ENCODE measurements around the gene KLHL26.

DNA sequence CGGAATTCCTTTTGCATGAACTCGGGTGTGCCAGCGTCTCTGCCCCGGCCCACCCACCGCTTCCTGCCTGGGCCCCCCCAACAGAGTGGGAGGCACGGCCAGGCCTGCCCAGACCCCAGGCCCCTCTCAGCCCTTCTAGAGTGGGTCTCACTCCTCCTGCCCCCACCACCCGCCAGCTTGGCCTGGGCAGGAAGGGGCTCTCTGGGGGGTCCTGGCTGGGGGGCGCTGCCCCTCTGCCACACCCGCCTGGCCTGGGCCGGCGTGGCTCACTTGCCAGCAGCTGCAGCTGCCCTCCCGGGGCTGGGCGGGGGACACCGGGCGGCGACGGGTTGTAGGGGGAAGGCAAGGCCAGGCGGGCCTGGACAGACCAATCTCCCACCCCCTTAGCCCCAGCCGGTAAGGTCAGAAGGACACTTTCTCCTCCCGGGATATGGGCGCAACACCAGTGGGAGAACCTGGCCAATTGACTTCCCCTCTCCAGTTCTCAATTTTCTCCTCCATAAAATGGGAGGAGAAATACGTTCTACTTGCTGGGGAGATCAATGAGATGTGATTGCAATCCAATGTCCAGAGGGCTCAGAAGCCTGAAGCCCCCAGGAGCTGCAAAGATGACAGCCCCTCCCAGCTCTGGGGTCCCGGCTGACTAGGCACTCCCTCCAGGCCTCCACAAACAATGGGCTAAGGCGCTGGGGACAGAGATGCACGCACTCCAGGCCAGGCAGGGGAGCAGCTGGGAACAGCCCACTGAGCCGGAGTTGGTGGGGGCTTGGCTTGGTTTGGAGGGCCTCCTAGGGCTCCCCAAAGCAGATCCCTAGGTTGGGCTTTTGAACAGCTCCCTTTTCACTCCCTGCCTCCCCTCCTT, 32.6 kb upstream of the KLHL26 start:
- TF ChIP-seq IRF9 (tag; IDR thresholded peaks at IDR 0.05) (no peak), CTCF (IDR thresholded peaks at IDR 0.05 in 2 of 3, conservative IDR thresholded peaks at IDR 0.05 in 1 of 3; ENCODE audit: insufficient read depth in 2 of 3, low read depth in 1 of 3, low read length in 3 of 3) (no peak), SOX6 (IDR thresholded peaks at IDR 0.05) (no peak)
